SK-N-SH treated with all-trans-retinoic acid at 6 μM for 48 hours (cell line): ENCODE results near the gene DNAJB2.

Source experiments
- ATAC-seq: fragments of 200-7000 bp; cut with Tn5 transposase; 3 replicates; pipeline ENCODE4 v1.9.1; 2020; ENCODE audit warnings: mild to moderate bottlenecking, moderate library complexity
- ARNTL ChIP-seq: fragments of 450-650 bp; formaldehyde crosslinking; IDR thresholded peaks from 2 replicates; pipeline ENCODE4 v1.5.0; 2020; ENCODE audit warnings: low read depth, mild to moderate bottlenecking, moderate library complexity, borderline replicate concordance
- BACH2 ChIP-seq: fragments of 250-450 bp; sonication (Bioruptor Pico); IDR thresholded peaks from 2 replicates; pipeline ENCODE4 v1.9.0; 2021; ENCODE audit warnings: mild to moderate bottlenecking, borderline replicate concordance
- CSDC2 ChIP-seq: fragments of 250-450 bp; sonication (Bioruptor Pico); IDR thresholded peaks from 2 replicates; pipeline ENCODE4 v1.5.0; 2020; ENCODE audit warnings: mild to moderate bottlenecking, moderate library complexity
- ESRRG ChIP-seq: fragments of 250-450 bp; sonication (Bioruptor Pico); IDR thresholded peaks from 2 replicates; pipeline ENCODE4 v1.6.1; 2021; ENCODE audit warnings: mild to moderate bottlenecking
- GLIS3 ChIP-seq: fragments of 250-450 bp; sonication (Bioruptor Pico); IDR thresholded peaks from 2 replicates; pipeline ENCODE4 v1.5.0; 2020; ENCODE audit warnings: mild to moderate bottlenecking, moderate library complexity
- ISL1 ChIP-seq: fragments of 250-450 bp; sonication (Bioruptor Pico); IDR thresholded peaks from 2 replicates; pipeline ENCODE4 v2.1.2; 2022; ENCODE audit warnings: mild to moderate bottlenecking, moderate library complexity
- OSR1 ChIP-seq: fragments of 250-450 bp; sonication (Bioruptor Pico); IDR thresholded peaks from 2 replicates; pipeline ENCODE4 v1.8.0; 2022; ENCODE audit warnings: moderate library complexity, mild to moderate bottlenecking, inconsistent platforms
- PPARA ChIP-seq: fragments of 250-450 bp; sonication (Bioruptor Pico); IDR thresholded peaks from 2 replicates; pipeline ENCODE4 v1.5.0; 2020; ENCODE audit warnings: mild to moderate bottlenecking, borderline replicate concordance
- RARB ChIP-seq: fragments of 250-450 bp; sonication (Bioruptor Pico); IDR thresholded peaks from 2 replicates; pipeline ENCODE4 v1.8.0; 2021; ENCODE audit warnings: mild to moderate bottlenecking, moderate library complexity
- SNAI2 ChIP-seq: fragments of 250-450 bp; sonication (Bioruptor Pico); IDR thresholded peaks from 2 replicates; pipeline ENCODE4 v1.5.0; 2020; ENCODE audit warnings: mild to moderate bottlenecking, moderate library complexity
- TCF4 ChIP-seq: fragments of 250-450 bp; sonication (Bioruptor Pico); IDR thresholded peaks from 2 replicates; pipeline ENCODE4 v1.8.0; 2021; ENCODE audit warnings: mild to moderate bottlenecking, moderate library complexity, borderline replicate concordance
- TOX ChIP-seq: fragments of 250-450 bp; sonication (Bioruptor Pico); IDR thresholded peaks from 2 replicates; pipeline ENCODE4 v1.8.0; 2021; ENCODE audit warnings: mild to moderate bottlenecking, moderate library complexity, borderline replicate concordance
- TSHZ2 ChIP-seq: fragments of 250-450 bp; sonication (Bioruptor Pico); IDR thresholded peaks from 2 replicates; pipeline ENCODE4 v1.5.0; 2020; ENCODE audit warnings: mild to moderate bottlenecking, moderate library complexity
- ZC3H10 ChIP-seq: fragments of 250-450 bp; sonication (Bioruptor Pico); IDR thresholded peaks from 2 replicates; pipeline ENCODE4 v1.5.1; 2021; ENCODE audit warnings: mild to moderate bottlenecking, moderate library complexity
- ZFP3 ChIP-seq: fragments of 250-450 bp; sonication (Bioruptor Pico); IDR thresholded peaks from 2 replicates; pipeline ENCODE4 v1.5.0; 2020; ENCODE audit warnings: mild to moderate bottlenecking, moderate library complexity
- ZFP30 ChIP-seq: fragments of 450-650 bp; formaldehyde crosslinking; IDR thresholded peaks from 2 replicates; pipeline ENCODE4 v1.5.0; 2022; ENCODE audit warnings: mild to moderate bottlenecking, moderate library complexity
- ZNF565 ChIP-seq: fragments of 450-650 bp; formaldehyde crosslinking; conservative IDR thresholded peaks from 2 replicates; pipeline ENCODE4 v1.5.0; 2020; ENCODE audit warnings: low read depth, mild to moderate bottlenecking, moderate library complexity
- ZNF70 ChIP-seq: fragments of 450-650 bp; formaldehyde crosslinking; IDR thresholded peaks from 2 replicates; pipeline ENCODE4 v1.5.0; 2020; ENCODE audit warnings: mild to moderate bottlenecking, moderate library complexity
- ZNF8 ChIP-seq: fragments of 450-650 bp; formaldehyde crosslinking; IDR thresholded peaks from 2 replicates; pipeline ENCODE4 v1.5.0; 2020; ENCODE audit warnings: mild to moderate bottlenecking, moderate library complexity
- TF ChIP-seq, protein P1 (sequence below): fragments of 250-450 bp; sonication (Bioruptor Pico); IDR thresholded peaks from 2 replicates; pipeline ENCODE4 v1.8.0; 2020; ENCODE audit warnings: mild to moderate bottlenecking, moderate library complexity, borderline replicate concordance
- TF ChIP-seq, protein P2 (sequence below): fragments of 250-450 bp; sonication (Bioruptor Pico); IDR thresholded peaks from 2 replicates; pipeline ENCODE4 v1.8.0; 2021; ENCODE audit warnings: low read depth, mild to moderate bottlenecking, moderate library complexity, borderline replicate concordance
- TF ChIP-seq, protein P3 (sequence below): fragments of 250-450 bp; sonication (Bioruptor Pico); IDR thresholded peaks from 2 replicates; pipeline ENCODE4 v1.5.1; 2021; ENCODE audit warnings: mild to moderate bottlenecking, moderate library complexity

Gene DNAJB2

GRCh38 chr2:219252084-219252483 lies 27.1 kb upstream of the DNAJB2 start:
- ATAC-seq = no peak
- TF ChIP-seq ZNF70 (no peak), OSR1 (CRISPR knock-in tag) (no peak), TCF4 (CRISPR knock-in tag) (no peak), ESRRG (CRISPR knock-in tag) (no peak), ZNF8 (CRISPR knock-in tag) (no peak), RARB (no peak), ISL1 (CRISPR knock-in tag) (no peak), ZFP30 (CRISPR knock-in tag) (no peak), ZNF565 (no peak), SNAI2 (CRISPR knock-in tag) (no peak), ZFP3 (no peak), ARNTL (CRISPR knock-in tag) (no peak)
- TF ChIP-seq, protein P1, sequence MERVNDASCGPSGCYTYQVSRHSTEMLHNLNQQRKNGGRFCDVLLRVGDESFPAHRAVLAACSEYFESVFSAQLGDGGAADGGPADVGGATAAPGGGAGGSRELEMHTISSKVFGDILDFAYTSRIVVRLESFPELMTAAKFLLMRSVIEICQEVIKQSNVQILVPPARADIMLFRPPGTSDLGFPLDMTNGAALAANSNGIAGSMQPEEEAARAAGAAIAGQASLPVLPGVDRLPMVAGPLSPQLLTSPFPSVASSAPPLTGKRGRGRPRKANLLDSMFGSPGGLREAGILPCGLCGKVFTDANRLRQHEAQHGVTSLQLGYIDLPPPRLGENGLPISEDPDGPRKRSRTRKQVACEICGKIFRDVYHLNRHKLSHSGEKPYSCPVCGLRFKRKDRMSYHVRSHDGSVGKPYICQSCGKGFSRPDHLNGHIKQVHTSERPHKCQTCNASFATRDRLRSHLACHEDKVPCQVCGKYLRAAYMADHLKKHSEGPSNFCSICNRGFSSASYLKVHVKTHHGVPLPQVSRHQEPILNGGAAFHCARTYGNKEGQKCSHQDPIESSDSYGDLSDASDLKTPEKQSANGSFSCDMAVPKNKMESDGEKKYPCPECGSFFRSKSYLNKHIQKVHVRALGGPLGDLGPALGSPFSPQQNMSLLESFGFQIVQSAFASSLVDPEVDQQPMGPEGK (CRISPR knock-in tag) = no peak

- TF ChIP-seq ZFP30 (CRISPR knock-in tag) = no peak
- no peak for TF ChIP-seq ISL1 (CRISPR knock-in tag)
- no peak for TF ChIP-seq ARNTL (CRISPR knock-in tag)
- no peak for TF ChIP-seq ZNF565
- no peak for TF ChIP-seq SNAI2 (CRISPR knock-in tag)
- TF ChIP-seq TOX = no peak
- TF ChIP-seq PPARA (CRISPR knock-in tag) = no peak
- no peak for TF ChIP-seq TSHZ2 (CRISPR knock-in tag)
- no peak for TF ChIP-seq TCF4 (CRISPR knock-in tag)
- TF ChIP-seq GLIS3 (CRISPR knock-in tag) = no peak
- no peak for TF ChIP-seq ZNF8 (CRISPR knock-in tag)
- ATAC-seq = no peak
Observed at GRCh38 chr2:219252570-219252899, 26.6 kb upstream of the DNAJB2 start.

DNA sequence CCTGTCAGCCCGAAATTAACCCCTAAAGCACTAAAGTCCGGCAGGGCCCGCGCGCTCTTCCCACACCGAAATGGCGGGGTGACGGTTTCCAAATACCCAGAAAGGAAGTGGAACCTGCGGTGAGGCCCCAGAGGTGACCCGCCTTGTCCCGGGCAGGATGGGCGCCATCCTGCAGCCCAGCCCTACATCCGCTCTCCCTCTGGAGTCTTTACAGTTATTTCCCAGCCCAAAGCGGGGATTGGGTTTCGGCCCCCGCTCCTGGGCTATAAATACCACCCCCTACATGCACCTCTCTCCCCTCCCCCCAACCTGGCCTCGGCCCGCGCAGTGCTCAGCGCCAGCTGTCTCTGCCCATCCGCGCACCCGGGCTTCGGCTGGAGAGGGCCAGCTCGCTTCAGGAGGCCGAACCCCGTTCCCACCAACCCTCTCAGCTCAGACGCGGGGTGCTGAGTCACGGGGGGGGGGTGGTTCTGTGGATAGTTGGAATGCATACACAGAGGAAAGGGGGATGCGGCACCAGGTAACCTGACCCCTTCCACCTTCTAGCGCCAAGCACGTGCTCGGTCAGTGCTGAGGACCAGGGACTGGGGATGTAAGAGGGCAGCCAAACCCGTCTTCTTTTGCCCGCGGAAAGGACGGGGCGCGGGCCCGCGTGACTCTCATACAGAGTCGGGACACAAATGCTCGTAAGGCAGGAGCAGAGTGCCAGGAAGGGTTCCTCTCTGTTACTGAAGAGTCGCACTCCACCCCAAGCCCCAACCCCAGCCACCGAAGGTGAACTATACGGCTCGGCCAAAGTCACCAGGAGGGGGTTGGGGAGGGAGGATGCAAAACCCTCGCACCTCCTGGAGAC lies 26.0 kb upstream of the DNAJB2 start, which contains the start of gene TUBA4B:
TSS of gene TUBA4B (plus strand) at position 344 of the 853 bp plus-strand sequence. CDS start at position 509, 165 bp downstream.
- peak; percentile 20 for ATAC-seq
- no peak for TF ChIP-seq PPARA (CRISPR knock-in tag)
- TF ChIP-seq ZNF8 (CRISPR knock-in tag) = no peak
- no peak for TF ChIP-seq ZC3H10
- no peak for TF ChIP-seq ARNTL (CRISPR knock-in tag)
- TF ChIP-seq SNAI2 (CRISPR knock-in tag) = no peak
- TF ChIP-seq ZNF565 = no peak
- no peak for TF ChIP-seq ZFP3
- TF ChIP-seq, protein P2, sequence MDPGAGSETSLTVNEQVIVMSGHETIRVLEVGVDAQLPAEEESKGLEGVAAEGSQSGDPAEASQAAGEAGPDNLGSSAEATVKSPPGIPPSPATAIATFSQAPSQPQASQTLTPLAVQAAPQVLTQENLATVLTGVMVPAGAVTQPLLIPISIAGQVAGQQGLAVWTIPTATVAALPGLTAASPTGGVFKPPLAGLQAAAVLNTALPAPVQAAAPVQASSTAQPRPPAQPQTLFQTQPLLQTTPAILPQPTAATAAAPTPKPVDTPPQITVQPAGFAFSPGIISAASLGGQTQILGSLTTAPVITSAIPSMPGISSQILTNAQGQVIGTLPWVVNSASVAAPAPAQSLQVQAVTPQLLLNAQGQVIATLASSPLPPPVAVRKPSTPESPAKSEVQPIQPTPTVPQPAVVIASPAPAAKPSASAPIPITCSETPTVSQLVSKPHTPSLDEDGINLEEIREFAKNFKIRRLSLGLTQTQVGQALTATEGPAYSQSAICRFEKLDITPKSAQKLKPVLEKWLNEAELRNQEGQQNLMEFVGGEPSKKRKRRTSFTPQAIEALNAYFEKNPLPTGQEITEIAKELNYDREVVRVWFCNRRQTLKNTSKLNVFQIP (CRISPR knock-in tag) = no peak
- no peak for TF ChIP-seq GLIS3 (CRISPR knock-in tag)
- TF ChIP-seq TSHZ2 (CRISPR knock-in tag) = no peak
- TF ChIP-seq ZNF70 = no peak
- TF ChIP-seq RARB = no peak
- no peak for TF ChIP-seq ESRRG (CRISPR knock-in tag)
- no peak for TF ChIP-seq CSDC2
- TF ChIP-seq OSR1 (CRISPR knock-in tag) = no peak
- TF ChIP-seq, protein P1 (CRISPR knock-in tag) = no peak
- TF ChIP-seq, protein P3, sequence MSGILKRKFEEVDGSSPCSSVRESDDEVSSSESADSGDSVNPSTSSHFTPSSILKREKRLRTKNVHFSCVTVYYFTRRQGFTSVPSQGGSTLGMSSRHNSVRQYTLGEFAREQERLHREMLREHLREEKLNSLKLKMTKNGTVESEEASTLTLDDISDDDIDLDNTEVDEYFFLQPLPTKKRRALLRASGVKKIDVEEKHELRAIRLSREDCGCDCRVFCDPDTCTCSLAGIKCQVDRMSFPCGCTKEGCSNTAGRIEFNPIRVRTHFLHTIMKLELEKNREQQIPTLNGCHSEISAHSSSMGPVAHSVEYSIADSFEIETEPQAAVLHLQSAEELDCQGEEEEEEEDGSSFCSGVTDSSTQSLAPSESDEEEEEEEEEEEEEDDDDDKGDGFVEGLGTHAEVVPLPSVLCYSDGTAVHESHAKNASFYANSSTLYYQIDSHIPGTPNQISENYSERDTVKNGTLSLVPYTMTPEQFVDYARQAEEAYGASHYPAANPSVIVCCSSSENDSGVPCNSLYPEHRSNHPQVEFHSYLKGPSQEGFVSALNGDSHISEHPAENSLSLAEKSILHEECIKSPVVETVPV = no peak
- TF ChIP-seq BACH2 (CRISPR knock-in tag) = no peak
- TF ChIP-seq ISL1 (CRISPR knock-in tag) = no peak
